Measurements from ENCODE around the gene OR2A1.
"Not testable (repeated sequence)": the region's sequence is repeated elsewhere in the genome, so short reads cannot be mapped to it uniquely, and the experiment has no call there.

OR2A1 gene, protein sequence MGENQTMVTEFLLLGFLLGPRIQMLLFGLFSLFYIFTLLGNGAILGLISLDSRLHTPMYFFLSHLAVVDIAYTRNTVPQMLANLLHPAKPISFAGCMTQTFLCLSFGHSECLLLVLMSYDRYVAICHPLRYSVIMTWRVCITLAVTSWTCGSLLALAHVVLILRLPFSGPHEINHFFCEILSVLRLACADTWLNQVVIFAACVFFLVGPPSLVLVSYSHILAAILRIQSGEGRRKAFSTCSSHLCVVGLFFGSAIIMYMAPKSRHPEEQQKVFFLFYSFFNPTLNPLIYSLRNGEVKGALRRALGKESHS

DNA sequence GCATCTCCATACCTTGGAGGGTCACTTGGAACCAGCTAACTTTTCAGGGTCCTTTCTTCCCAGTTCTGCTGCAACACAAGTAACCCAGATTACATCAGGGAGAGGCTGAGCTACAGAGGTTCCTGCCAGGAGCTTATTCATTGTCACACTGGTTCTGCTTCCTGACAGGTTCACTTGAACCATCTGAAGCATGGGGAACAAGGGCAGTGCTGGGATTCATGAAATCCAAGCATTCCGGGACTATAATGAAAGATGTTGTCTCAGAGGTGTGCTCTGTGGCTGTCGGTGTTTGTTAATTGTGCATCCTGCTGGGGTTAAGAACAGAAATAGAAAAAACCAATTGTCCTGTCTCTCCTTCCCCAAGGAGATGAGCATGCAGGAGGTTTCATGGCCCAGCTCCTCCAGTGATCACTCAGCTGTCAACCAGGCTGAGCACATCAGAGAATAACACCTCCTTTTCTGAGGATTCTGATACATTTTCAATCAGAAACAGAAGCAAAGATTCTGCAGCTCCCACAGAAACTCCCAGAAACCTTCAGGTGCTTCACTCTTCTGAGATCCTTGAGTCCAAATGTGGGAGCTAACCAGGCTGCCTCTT is at the start of gene OR2A1:
Gene OR2A1 (plus strand): TSS at position 548 of the 598 bp plus-strand sequence. CDS start 5,706 bp downstream, outside the sequence.
- not testable (repeated sequence) for DNase-seq

DNA sequence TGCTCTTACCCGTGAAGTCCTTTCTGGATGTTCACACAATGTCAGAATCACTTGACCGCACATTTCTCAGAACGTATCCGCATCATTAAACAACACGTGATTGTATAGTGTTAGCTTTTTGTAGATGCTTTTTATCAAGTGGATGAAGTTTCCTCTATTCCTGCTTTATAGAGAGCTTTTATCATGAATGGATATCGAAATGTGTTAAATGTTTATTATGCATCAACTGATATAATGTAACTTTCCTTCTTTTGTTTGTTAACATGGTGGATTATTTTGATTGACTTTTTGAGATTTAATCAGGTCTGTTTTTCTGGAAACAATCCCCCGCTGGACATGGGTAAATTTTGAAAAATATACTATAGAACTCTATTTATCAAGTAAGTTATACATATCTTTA is 47.5 kb upstream of the OR2A1 start, which contains the start of gene OR2A7:
Gene OR2A7 (minus strand): TSS at position 101 of the 400 bp plus-strand sequence. CDS start 5,164 bp downstream, outside the sequence.
- DNase-seq, result not testable (repeated sequence)

DNA sequence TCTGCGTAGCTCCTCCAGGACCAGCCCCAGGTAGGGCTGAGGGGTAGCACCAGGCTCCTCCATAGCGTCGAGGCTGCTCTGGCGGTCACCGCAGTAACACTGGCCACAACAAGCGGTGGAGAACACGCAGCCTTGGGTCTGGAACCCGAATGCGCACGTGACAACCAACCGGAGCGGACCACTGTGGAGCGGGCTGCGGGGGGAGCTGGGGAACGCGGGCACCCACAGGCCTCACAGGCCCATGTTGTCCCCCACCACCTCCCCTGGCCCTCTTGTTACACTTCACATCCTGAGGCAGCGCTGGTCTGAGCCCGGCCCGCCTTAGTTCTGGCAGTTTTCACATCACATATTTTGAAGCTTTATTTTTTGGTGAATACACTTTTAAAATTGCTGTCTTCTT is 43.0 kb upstream of the OR2A1 start, which contains the start of gene CTAGE8:
Gene CTAGE8 (minus strand): TSS at position 101 of the 400 bp plus-strand sequence. CDS start 38 bp downstream, at position 63.
- not testable (repeated sequence) for DNase-seq

DNA sequence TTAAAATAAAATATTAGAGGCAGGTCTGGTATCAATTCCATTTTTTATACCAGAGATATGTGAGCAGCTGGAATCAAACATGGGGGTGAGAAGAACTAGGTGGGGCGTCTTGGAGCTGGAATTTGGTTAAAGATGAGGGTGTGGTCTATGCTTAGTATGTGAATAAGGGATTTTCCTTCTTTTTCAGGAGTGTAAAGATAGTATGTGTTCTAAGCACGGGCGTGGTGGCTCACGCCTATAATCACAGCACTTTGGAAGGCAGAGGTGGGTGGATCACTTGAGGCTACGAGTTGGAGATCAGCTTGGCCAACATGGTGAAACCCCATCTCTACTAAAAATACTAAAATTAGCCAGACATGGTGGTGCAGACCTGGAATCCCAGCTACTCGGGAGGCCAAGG is 36.9 kb upstream of the OR2A1 start:
- DNase-seq, result not testable (repeated sequence)

DNA sequence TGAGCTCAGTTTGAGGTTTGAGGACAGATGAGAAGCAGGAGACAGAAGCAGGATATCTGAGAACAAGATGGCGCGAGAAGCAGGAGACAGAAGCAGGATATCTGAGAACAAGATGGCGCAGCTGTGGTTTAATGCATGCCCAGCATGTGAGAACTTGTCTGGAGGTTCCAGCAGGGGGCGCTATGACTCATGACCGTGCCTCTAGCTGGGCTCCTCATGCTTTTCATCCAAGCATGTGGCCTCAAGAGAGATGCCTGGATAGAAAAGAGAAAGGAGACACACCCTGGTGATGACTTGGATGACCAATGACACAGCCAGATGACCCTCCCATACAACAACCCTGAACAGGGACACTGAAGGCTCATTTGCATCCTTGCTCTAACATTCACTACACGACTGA is 32.2 kb upstream of the OR2A1 start:
- DNase-seq, result not testable (repeated sequence)

DNA sequence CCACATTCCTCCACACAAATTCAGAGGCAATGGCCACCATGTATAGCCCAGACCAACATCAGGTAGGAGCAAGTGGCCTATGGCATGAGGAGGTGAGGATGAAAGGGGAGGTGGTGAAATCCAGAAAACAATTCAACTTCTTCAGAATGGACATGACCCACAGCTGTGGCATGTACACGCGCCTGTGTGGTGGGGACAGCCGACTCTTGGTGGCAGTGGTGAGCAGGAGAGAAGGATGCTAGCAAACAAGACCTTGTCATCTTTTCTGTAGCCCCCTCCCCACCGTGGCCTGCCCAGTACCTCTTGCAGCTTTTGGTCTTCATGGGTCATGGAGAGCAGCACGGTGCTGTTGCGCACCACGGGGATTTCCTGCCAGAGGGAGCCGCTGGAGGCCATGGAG is 30.2 kb upstream of the OR2A1 start:
- DNase-seq, result not testable (repeated sequence)

DNA sequence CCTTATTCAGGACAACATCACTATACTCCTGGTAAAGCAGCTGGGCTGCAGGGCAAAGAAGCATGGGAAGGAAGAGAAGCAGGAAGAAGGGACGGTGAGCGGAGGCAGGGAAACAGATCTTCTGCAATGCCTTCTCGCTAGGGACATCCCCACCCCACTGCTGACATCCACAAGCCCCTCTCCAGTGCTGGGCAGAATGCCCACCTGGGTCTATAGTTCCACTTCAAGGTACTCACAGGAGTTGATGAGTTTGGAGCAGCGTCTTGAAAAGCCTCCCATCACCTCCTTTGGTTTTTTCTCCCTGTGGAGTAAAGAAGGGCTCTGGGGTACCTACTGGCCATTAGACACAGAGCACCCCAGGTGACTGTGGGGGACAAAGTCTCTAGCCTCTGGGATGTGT is 29.7 kb upstream of the OR2A1 start:
- not testable (repeated sequence) for DNase-seq

DNA sequence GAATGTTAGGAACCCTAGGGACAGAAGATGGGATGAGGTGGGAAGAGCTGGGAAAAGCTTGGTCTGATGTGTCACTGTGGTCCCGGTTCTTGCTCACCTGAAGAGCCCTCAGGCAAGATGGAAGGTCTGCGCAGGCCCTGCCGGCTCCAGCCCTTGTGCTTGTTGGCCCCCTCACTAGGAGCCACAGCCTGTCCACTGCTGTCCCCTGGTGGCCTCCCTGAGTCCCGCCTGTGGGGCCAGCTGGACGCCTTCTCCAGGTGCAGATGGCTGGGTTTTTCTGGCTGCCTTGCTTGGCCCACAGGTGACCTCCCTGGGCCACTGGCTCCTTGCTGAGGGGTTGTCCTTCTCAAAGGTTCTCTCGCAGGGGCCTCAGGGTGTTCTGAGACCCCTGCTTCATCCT is 28.5 kb upstream of the OR2A1 start:
- not testable (repeated sequence) for DNase-seq

DNA sequence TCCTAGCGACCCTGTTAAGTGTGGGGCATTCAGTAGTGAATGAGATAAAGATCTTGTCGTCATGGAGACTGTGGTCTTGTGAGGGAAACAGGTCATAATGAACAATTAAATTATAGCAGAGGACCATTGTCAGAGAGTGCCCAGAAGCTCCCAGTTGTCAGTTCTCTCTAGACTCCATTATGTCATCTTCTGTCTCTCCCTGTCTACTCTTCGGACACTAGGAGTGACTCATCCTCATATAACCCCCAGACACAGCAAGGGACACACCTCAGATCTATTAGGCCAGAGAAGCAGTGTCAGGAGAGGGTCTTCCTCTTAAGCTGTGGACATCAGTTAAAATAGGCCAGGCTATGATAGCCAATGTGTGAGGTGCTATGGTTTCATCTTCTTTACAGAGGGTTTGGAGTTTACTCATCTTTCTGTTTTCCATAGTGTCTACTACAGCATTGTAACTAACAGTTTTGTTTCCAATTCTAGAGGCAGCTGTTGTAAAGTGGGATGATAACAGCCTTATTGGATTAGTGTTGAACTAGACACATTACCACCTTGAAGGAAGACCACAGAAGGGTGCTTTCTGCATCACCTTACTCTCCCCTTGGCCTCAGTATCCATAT is 24.9 kb upstream of the OR2A1 start:
- not testable (repeated sequence) for DNase-seq

DNA sequence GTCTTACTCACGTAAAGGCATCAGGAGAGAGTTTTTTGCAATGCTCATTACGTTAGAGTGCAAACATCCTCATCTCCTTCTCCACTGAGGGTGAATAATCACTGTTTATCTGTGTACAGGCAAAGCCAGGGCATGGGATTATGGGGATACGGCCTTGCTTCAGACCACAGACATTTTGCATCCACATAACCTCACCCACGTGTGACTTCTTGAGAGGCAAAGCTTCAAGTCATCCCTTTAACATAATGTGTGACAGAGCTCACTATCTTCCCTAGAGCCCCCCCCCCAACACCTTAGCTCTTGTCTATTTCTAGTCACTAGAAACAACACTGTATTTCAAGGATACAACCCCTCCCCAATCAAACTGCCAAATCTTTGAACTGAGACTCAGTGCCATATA is 20.6 kb upstream of the OR2A1 start:
- not testable (repeated sequence) for DNase-seq

DNA sequence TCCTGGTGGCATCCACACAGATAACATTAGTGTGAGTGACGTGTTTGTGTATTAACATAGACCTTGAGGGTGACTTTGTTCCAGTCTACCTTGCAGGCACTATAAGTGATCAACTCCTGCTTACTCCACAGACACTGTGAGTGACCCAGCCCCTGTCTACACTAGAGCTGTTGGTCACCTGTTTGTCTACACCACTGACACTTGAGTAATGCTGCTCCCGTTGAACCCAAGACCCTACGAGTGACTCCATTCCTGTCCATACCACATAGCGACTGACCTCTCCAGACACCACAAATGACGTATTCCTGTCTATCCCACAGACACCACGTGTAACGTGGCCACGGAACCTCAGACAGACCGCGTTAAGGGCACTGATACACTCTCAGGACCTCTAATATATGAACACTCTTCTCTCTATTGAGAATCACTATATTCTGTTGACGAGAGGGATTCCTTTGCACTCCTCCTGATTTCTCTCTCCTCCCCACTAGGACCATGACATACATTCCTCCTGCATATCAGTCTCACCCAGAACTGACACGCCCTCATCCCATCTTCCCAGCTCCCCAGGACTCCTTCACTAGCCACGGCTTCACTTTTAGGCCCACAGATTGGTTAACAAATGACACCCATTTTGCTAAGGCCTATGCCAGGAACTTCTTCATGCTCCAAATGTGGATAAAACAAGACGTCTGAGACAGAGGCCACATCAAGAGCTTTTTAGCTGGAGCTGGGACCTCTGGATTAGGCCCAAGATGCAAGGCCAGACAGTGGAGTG is 19.6 kb upstream of the OR2A1 start:
- DNase-seq, result not testable (repeated sequence)

DNA sequence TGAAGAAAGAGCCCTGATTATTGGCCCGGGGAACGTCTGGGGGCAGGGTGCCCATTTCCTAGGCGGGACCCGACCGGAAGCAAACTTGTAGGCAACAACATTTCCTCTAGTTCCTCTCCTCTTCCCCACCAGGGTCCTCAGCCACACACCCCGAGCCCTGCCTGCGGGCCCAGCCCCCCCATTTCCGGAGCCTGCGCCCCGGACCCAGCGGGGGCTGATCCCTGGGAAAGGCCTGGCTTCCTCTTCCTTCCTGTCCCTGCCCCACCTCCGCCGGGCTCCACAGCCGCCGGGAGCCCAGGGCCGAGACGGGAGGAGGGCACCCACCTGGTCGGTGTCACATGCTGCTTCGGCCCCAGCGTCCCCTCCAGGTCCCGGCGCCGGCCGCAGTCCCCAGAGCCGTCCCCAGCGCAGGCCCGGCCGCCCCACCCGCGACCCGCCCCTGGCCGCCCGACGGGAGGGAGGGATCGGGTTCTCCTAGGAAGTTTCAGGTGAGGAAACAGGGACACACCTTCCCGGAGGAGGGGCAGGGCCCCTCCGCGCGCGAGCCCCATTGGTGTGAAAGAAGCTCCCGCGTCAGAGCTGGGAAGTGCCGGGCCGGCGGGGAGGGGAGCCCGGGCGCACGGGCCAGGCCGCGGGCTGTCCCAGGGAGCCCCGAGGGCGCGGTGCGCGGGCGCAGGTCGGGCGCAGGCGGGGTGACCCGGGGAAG is 18.3 kb upstream of the OR2A1 start:
- not testable (repeated sequence) for DNase-seq

DNA sequence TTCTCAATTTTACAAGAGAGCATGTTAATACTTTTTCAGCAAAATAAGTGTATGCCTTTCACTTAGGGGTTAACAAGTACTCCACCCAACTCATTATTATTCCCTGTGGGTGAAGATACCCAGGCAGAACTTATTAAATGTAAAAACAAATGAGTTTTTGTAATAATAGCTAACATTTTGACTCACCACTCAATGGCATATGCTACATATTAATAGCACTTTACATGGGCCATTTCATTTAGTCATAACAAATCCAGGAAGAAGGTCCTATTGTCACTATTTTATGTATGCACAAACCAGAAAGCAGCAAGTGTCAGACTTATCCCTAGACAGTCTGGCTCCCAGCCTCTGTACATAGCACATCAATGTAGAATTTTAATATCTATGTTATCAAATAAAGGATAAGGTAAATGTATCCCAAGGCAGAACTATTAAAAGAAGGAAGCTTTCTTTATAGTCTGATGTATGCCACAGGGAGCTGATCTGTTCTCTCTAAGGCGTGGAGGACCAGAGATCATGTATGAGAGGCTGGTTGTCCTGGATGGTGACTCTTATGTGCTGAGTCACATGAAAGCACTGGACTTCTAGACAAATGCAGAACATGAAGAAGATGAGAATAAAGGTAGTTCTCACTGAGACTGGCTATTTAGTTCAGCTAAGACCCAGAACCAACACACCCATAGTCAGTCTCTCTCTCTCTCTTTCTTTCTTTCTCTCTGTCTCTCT is 9.5 kb upstream of the OR2A1 start:
- DNase-seq, result not testable (repeated sequence)

DNA sequence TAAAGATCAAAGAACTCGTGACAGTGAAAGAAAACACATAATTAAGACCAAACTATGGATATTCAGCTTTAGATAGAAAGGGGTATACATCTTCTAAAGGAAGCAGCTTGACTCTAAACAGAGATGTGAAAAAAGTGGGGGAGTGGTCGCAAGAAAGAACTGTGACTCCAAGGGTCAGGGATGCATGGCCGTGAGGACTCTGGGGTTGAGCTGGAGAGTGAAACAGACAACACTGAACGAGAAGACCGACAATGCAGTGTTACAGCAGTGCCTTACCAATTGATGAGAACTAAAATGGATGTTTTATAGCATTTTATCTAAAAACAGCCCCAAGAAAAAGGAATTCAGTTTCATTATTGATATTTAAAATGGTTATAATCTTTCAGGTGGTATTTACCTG is 8.6 kb upstream of the OR2A1 start:
- DNase-seq, result not testable (repeated sequence)

DNA sequence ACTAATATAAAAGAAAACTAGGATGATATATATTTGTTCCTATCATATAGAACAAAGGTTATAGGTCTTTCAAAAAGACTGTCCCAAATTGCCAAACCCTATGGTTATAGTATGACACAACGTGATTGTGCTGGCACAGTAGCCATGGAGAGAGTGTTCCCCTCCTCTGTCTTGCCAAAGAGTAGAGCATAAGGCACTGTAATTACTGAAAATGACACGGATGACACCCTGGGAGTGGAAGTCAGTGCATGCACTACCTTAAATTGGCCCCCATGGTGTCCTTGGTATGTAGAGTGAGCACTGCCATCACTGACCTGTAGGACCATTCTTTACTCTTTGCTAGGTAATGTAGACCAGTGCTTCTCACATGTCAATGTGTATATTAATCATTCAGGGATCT is 7.1 kb upstream of the OR2A1 start:
- not testable (repeated sequence) for DNase-seq

DNA sequence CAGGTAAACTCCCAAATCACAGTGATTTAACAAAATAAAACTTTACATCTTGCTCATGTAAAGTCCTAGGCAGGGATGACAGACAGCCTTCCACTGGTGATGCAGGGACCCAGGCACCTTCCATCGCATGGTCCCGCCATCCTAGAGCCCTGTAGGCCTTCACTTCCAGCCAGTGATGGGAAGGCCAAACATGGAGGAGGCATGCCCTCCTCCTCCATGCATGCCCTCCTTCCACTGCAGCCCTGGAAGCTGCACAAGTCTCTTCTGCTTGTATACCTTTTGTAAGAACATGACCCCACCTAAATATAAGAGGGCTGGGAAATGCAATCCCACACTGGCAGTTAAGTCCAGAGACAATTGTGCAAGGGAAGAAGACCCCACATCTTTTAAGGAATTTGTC is 2.5 kb upstream of the OR2A1 start:
- not testable (repeated sequence) for DNase-seq

DNA sequence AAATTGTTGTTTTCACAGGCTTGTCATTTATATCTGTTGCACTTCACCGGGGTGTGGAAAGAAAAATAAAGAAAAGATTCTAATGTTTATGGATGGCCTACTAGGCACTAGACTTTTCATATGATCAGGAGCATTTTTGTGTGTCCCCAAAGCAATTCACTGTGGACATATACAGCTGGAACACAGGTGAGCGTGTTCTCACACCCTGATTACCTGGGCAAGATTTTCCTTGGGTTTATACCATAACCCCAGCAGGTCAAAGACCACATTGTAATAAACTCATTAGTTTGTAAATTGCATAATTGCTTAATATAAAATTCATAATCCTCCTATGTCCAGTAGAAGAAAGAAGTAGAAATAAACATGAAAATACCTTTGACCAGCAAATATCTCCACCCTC is 1.0 kb upstream of the OR2A1 start:
- DNase-seq, result not testable (repeated sequence)

DNA sequence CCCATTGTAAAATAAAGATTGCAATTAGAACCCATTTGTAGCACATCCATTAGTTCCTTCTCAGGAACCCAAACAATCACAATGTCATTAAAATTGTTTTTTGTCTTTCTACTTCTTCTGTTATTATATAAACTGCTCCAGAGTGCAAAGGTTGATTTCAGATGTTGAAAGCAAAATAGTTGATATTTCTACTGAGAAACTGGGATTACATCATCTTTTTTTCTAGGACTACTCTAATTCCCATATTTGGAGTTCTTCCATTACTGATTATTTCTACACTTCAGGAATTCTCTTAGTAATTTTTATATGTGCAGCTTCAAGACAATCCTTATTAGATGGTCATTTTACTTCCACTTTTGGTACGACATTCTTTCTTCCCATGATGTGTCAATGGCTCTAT is 5.3 kb downstream of the OR2A1 start:
- not testable (repeated sequence) for DNase-seq

DNA sequence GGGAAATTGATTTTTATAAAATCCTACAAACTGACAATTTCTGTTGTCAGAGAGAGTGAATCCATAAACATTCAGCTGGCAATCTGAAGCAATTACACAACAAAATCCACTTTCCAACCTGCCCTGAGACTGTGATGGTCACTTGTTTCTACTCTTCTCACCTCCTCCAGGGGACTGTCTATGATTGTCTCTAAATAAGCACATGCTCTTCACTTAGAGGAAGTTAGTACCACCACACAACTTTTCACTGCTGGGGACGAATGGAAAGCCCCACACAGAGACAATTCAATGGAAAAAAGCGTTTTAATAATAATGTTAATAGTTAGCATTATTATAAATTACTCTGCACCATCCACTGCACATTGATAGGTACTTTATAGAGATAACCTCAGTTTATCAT is 7.3 kb downstream of the OR2A1 start:
- not testable (repeated sequence) for DNase-seq

DNA sequence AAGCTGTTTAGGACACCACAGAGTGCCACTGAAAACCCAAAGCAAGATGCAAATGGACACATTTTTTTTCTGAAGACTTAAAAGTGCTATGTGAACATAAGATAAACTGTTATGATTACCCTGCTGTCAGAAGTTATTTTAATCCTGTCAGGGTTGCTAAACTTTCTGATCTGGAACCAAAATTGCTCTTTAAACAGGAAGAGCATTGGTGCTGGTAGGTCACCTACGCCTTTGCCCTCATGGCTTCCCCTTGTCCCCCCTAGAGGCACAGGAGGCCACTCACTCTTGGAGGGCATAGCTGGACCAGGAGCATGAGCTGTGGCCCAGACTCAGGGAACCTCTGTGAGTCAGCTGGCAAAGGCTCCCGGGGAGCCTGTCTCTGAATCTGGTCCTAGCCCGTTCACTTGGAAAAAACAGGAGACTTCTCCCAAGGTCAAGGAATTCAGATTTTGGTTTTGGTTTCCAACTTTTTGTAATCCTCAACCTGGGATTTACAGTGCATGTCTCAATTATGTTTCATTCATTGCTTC is 9.5 kb downstream of the OR2A1 start:
- not testable (repeated sequence) for DNase-seq

DNA sequence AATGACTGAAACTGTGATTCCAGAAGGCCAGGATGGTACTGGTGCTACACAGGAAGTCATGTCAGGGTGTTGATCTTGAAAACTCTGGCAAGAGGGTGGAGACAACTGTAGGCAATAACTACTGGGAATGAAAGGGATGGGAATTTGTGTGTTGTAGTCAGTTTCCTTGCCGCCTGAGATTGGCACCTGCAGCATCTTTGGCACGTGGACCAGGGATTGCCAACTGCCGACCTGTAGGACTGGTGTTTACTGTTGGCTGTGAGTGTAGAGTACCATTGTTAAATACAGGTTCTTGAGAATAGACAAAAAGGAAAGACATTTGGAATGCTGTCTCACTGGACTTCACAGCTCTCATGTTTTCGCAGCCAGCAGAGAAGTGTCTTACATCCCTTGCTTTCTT is 11.1 kb downstream of the OR2A1 start:
- DNase-seq, result not testable (repeated sequence)

Measured in HCEC 1CT (cell line).